Gastroesophageal sphincter (tissue), 3 donors: ENCODE measurements around the gene BTBD9.

Experiments
- EP300 ChIP-seq: sonication (generic); formaldehyde crosslinking; IDR thresholded peaks from one replicate; pipeline ENCODE4 v1.6.1; 2017; ENCODE audit warnings: antibody characterized with exemption, mild to moderate bottlenecking
- POLR2A ChIP-seq, 2 donors: fragments of 450-650 bp; IDR thresholded peaks; one replicate each; pipeline ENCODE4 v1.6.1; 2017; ENCODE audit warnings: antibody characterized with exemption in 2 of 2, mild to moderate bottlenecking in 2 of 2, moderate library complexity in 1 of 2
- POLR2AphosphoS5 ChIP-seq: sonication (generic); formaldehyde crosslinking; IDR thresholded peaks from one replicate; pipeline ENCODE4 v1.6.1; 2017; ENCODE audit warnings: antibody characterized with exemption
- TF ChIP-seq, protein P1 (sequence below), 4 experiments: fragments of 200-600 bp in 2 of 4; fragments of 450-650 bp in 2 of 4; sonication (generic) in 1 of 4; IDR thresholded peaks; one replicate each; pipeline ENCODE4 v1.5.1; 2017 to 2019; ENCODE audit warnings: antibody characterized with exemption in 4 of 4, mild to moderate bottlenecking in 2 of 4, moderate library complexity in 2 of 4

DNA sequence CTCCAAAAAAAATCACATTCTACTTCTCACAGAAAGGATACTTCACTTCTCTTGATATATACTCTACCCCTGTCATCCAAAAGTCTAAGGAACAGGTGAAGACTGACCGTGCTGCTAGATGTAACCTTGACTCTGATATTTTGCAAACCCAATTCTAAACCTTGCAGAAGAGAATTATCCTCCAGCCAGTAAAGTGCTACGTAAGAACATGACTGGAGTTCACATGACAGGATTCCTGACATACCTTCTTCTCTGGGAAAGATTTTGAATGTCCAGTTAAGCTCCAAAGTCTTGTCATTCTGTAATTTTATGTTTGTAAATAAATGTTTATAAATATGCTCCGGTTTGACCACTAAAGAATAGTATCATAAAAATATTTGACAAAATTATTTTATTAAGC is 35.8 kb downstream of the BTBD9 start:
- TF ChIP-seq, protein P1, sequence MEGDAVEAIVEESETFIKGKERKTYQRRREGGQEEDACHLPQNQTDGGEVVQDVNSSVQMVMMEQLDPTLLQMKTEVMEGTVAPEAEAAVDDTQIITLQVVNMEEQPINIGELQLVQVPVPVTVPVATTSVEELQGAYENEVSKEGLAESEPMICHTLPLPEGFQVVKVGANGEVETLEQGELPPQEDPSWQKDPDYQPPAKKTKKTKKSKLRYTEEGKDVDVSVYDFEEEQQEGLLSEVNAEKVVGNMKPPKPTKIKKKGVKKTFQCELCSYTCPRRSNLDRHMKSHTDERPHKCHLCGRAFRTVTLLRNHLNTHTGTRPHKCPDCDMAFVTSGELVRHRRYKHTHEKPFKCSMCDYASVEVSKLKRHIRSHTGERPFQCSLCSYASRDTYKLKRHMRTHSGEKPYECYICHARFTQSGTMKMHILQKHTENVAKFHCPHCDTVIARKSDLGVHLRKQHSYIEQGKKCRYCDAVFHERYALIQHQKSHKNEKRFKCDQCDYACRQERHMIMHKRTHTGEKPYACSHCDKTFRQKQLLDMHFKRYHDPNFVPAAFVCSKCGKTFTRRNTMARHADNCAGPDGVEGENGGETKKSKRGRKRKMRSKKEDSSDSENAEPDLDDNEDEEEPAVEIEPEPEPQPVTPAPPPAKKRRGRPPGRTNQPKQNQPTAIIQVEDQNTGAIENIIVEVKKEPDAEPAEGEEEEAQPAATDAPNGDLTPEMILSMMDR (IDR thresholded peaks at IDR 0.05), result no peak
- TF ChIP-seq POLR2AphosphoS5 (no peak), POLR2A (IDR thresholded peaks at IDR 0.05) (no peak), EP300 (no peak)
